ENCODE measurements around the gene FBXO4.
"Not testable (repeated sequence)": the region's sequence is repeated elsewhere in the genome, so short reads cannot be mapped to it uniquely, and the experiment has no call there.

FBXO4 gene

DNA sequence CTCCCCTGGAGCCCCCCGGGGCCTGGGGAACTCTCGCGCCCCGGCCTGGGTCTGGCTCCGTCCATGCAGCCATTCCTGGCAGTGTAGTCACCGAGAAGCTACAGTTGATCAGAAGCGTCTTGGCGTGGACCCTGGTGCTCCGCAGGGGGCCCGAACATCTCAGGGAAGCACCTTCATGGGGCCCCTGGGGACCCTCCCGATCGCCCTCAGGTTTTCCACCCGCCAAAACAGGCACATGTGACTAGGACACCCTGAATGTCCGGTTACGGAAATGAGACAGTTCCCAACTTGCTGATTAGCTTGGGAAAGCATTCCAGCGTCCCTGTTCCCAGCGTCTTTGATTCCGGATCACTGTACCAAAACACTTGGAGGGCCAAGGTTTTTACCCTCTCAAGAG, 472 bp downstream of the FBXO4 start:
- TF ChIP-seq LEF1 (IDR thresholded peaks at IDR 0.05; ENCODE audit: borderline replicate concordance) (no peak), CTBP1 (IDR thresholded peaks at IDR 0.05; ENCODE audit: borderline replicate concordance) (no peak), NFRKB (IDR thresholded peaks at IDR 0.05) (no peak), SUZ12 (IDR thresholded peaks at IDR 0.05) (no peak), FOXK2 (IDR thresholded peaks at IDR 0.05) (no peak), ZNF384 (IDR thresholded peaks at IDR 0.05) (no peak), ARNT (IDR thresholded peaks at IDR 0.05) (no peak), BHLHE40 (IDR thresholded peaks at IDR 0.05; ENCODE audit: borderline replicate concordance) (no peak), FOXA1 (IDR thresholded peaks at IDR 0.05) (no peak), L3MBTL2 (conservative IDR thresholded peaks at IDR 0.05) (no peak; the same call in 1 of the 2 replicates), SP1 (IDR thresholded peaks at IDR 0.05) (no peak), TARDBP (IDR thresholded peaks at IDR 0.05) (no peak), HDGF (IDR thresholded peaks at IDR 0.05; ENCODE audit: borderline replicate concordance) (no peak), ELF4 (IDR thresholded peaks at IDR 0.05) (no peak), FOXM1 (IDR thresholded peaks at IDR 0.05; ENCODE audit: borderline replicate concordance) (no peak)
- TF ChIP-seq, protein P1, sequence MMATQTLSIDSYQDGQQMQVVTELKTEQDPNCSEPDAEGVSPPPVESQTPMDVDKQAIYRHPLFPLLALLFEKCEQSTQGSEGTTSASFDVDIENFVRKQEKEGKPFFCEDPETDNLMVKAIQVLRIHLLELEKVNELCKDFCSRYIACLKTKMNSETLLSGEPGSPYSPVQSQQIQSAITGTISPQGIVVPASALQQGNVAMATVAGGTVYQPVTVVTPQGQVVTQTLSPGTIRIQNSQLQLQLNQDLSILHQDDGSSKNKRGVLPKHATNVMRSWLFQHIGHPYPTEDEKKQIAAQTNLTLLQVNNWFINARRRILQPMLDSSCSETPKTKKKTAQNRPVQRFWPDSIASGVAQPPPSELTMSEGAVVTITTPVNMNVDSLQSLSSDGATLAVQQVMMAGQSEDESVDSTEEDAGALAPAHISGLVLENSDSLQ (IDR thresholded peaks at IDR 0.05), result no peak
- peak; percentile 21 for DNase-seq (ENCODE audit: extremely low spot score)
- POLR2A ChIA-PET, result interaction anchor here (1.1 to 2.1 kb wide), 4 partner anchors 12 to 49 kb away, joined by 5 to 22 read pairs (median 6); partner anchors contain the start of gene RIMOC1
- CTCF ChIA-PET, result interaction anchor here (0.5 to 1.2 kb wide), 4 partner anchors 13 to 842 kb away, joined by 3 to 6 read pairs (median 3); no protein-coding TSS in a partner anchor

DNA sequence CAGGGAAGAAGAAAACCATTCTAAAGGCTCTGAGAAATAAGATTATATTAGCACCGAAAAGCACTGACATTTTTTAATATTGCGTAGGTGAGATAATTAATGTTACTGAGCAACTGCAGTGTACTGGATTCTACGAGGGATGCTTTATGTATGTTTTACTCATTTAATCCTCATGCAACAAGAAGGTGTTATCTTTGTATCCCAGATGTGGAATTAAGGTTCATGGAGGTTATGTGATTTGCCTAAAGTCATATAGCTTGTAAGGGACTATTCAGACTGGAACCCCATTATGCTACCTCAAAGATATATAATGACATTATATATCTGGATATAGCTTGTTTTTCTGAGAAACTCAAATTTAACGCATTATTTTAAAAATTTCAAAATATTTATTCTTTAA, 2.5 kb downstream of the FBXO4 start:
- TF ChIP-seq SP1 (IDR thresholded peaks at IDR 0.05) (no peak), BHLHE40 (IDR thresholded peaks at IDR 0.05; ENCODE audit: borderline replicate concordance) (no peak), HDGF (IDR thresholded peaks at IDR 0.05; ENCODE audit: borderline replicate concordance) (no peak), FOXK2 (IDR thresholded peaks at IDR 0.05) (no peak), CTBP1 (IDR thresholded peaks at IDR 0.05; ENCODE audit: borderline replicate concordance) (no peak), SUZ12 (IDR thresholded peaks at IDR 0.05) (no peak), ZNF384 (IDR thresholded peaks at IDR 0.05) (no peak)
- POLR2A ChIA-PET, result no interaction called here
- CTCF ChIA-PET, result no interaction called here
- no peak for DNase-seq (ENCODE audit: extremely low spot score)

DNA sequence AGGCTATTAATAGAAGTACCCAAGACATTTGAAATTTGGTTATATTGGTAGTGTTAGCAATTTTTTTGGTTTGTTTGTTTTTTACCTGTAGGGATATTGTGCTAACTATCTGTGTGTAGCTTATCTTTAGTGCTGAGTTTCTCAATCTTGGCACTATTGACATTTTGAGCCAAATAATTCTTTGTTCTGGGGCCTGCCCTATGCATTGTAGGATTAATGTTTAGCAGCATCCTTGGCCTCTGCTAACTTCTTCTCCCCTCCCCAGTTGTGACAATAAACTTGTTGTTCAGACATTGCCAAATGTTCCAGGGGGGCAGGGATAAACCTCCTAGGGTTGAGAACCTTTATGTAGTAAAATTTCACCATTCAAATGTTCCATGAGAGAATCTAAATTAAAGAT, 4.0 kb downstream of the FBXO4 start:
- ChIA-PET CTCF (interaction anchor here (0.6 kb wide), 1 partner anchor 566 kb away, joined by 3 read pairs; no protein-coding TSS in a partner anchor), POLR2A (interaction anchor here (0.9 kb wide), 1 partner anchor 25 kb away, joined by 4 read pairs; the partner anchor contains the start of gene RIMOC1)
- TF ChIP-seq CTBP1 (IDR thresholded peaks at IDR 0.05; ENCODE audit: borderline replicate concordance), result no peak
- no peak for TF ChIP-seq BHLHE40 (IDR thresholded peaks at IDR 0.05; ENCODE audit: borderline replicate concordance)
- TF ChIP-seq ZNF384 (IDR thresholded peaks at IDR 0.05), result no peak
- TF ChIP-seq L3MBTL2 (conservative IDR thresholded peaks at IDR 0.05), result no peak
- TF ChIP-seq FOXM1 (IDR thresholded peaks at IDR 0.05; ENCODE audit: borderline replicate concordance), result no peak
- TF ChIP-seq NFRKB (IDR thresholded peaks at IDR 0.05), result no peak
- TF ChIP-seq ARNT (IDR thresholded peaks at IDR 0.05), result no peak
- TF ChIP-seq FOXK2 (IDR thresholded peaks at IDR 0.05), result no peak
- TF ChIP-seq TARDBP (IDR thresholded peaks at IDR 0.05), result no peak
- no peak for TF ChIP-seq HDGF (IDR thresholded peaks at IDR 0.05; ENCODE audit: borderline replicate concordance)
- TF ChIP-seq, protein P1 (IDR thresholded peaks at IDR 0.05), result no peak
- no peak for TF ChIP-seq SUZ12 (IDR thresholded peaks at IDR 0.05)
- TF ChIP-seq ELF4 (IDR thresholded peaks at IDR 0.05), result no peak
- no peak for TF ChIP-seq FOXA1 (IDR thresholded peaks at IDR 0.05)
- TF ChIP-seq LEF1 (IDR thresholded peaks at IDR 0.05; ENCODE audit: borderline replicate concordance), result no peak
- no peak for DNase-seq (ENCODE audit: extremely low spot score)

DNA sequence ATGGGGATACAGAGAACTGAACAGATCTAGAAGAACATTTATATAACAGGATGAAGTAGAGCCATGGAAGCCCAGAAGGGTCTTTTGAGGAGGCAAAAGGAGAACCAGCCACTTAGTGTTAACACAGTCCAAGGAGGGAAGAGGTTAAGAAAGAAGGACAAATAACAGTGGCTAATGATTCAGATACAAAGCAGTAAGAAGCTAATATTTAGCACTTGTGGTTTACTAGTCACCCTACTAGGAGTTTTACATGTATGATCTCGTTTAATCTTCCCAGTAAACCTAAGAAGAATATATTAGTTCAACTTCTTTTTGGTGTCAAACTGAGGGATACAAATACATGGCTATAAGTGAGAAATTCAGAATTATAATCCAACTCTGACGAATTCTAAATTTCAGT, 7.7 kb downstream of the FBXO4 start:
- DNase-seq (ENCODE audit: extremely low spot score), result no peak
- ChIA-PET POLR2A (no interaction called here), CTCF (no interaction called here)
- no peak for TF ChIP-seq HDGF (IDR thresholded peaks at IDR 0.05; ENCODE audit: borderline replicate concordance)
- no peak for TF ChIP-seq SP1 (IDR thresholded peaks at IDR 0.05)
- no peak for TF ChIP-seq FOXM1 (IDR thresholded peaks at IDR 0.05; ENCODE audit: borderline replicate concordance)
- TF ChIP-seq FOXA1 (IDR thresholded peaks at IDR 0.05), result no peak
- TF ChIP-seq, protein P1 (IDR thresholded peaks at IDR 0.05), result no peak
- no peak for TF ChIP-seq ELF4 (IDR thresholded peaks at IDR 0.05)
- TF ChIP-seq TARDBP (IDR thresholded peaks at IDR 0.05), result no peak
- TF ChIP-seq ZNF384 (IDR thresholded peaks at IDR 0.05), result no peak

DNA sequence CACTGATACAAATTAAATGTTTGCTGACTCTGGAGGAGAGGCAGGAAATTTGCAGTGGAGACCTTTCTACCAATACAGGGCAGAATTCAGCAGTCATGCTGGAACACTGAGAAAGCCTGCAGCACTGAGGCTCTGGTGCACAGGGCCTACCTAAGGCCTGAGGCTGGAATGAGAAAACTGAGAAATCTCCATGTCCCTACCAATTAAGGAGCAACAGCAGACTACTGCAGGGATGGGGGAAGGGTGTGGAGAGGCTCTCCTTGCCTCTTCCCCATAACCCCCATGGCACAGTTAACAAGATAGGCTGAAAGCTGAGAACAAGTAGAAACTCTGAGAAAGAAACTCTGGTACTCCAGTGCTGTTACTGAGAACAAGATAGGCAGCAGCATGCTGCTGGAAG, 10.5 kb downstream of the FBXO4 start:
- no peak for DNase-seq (ENCODE audit: extremely low spot score)
- ChIA-PET CTCF (no interaction called here), POLR2A (no interaction called here)
- no peak for TF ChIP-seq ELF4 (IDR thresholded peaks at IDR 0.05)
- no peak for TF ChIP-seq FOXM1 (IDR thresholded peaks at IDR 0.05; ENCODE audit: borderline replicate concordance)
- no peak for TF ChIP-seq SUZ12 (IDR thresholded peaks at IDR 0.05)
- TF ChIP-seq TARDBP (IDR thresholded peaks at IDR 0.05), result no peak
- no peak for TF ChIP-seq ZNF384 (IDR thresholded peaks at IDR 0.05)
- no peak for TF ChIP-seq FOXK2 (IDR thresholded peaks at IDR 0.05)
- no peak for TF ChIP-seq NFRKB (IDR thresholded peaks at IDR 0.05)
- TF ChIP-seq L3MBTL2 (conservative IDR thresholded peaks at IDR 0.05), result no peak
- no peak for TF ChIP-seq CTBP1 (IDR thresholded peaks at IDR 0.05; ENCODE audit: borderline replicate concordance)
- TF ChIP-seq HDGF (IDR thresholded peaks at IDR 0.05; ENCODE audit: borderline replicate concordance), result no peak
- no peak for TF ChIP-seq ARNT (IDR thresholded peaks at IDR 0.05)
- no peak for TF ChIP-seq BHLHE40 (IDR thresholded peaks at IDR 0.05; ENCODE audit: borderline replicate concordance)
- TF ChIP-seq LEF1 (IDR thresholded peaks at IDR 0.05; ENCODE audit: borderline replicate concordance), result no peak

DNA sequence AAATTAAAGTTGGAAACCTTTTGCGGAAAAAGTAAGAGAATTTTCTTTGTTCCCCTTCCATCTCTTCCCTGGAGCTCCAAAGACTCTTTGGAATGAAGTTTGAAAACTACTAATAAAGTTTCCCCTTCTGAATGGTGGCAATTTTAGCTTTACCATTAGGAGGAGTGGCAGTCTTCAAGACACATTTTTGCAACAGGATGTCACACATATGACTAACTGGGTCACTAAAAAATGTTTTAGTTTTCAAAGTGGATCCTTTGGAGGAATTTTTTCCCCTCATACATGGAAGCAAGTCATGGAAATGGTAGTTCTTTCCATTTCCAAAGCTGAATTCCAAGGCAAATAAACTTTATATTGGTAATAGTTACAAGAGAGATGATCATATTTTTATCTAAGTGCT, 15.6 kb downstream of the FBXO4 start:
- ChIA-PET CTCF (no interaction called here), POLR2A (interaction anchor here (1.8 kb wide), 1 partner anchor 15 kb away, joined by 6 read pairs; the partner anchor contains the start of gene FBXO4)
- TF ChIP-seq TARDBP (IDR thresholded peaks at IDR 0.05) (no peak), ARNT (IDR thresholded peaks at IDR 0.05) (no peak), SUZ12 (IDR thresholded peaks at IDR 0.05) (no peak), ZNF384 (IDR thresholded peaks at IDR 0.05) (no peak), ELF4 (IDR thresholded peaks at IDR 0.05) (no peak), CTBP1 (IDR thresholded peaks at IDR 0.05; ENCODE audit: borderline replicate concordance) (no peak), NFRKB (IDR thresholded peaks at IDR 0.05) (no peak), LEF1 (IDR thresholded peaks at IDR 0.05; ENCODE audit: borderline replicate concordance) (no peak), L3MBTL2 (conservative IDR thresholded peaks at IDR 0.05) (no peak), FOXA1 (IDR thresholded peaks at IDR 0.05) (no peak), HDGF (IDR thresholded peaks at IDR 0.05; ENCODE audit: borderline replicate concordance) (no peak), FOXK2 (IDR thresholded peaks at IDR 0.05) (no peak), FOXM1 (IDR thresholded peaks at IDR 0.05; ENCODE audit: borderline replicate concordance) (no peak), SP1 (IDR thresholded peaks at IDR 0.05) (no peak), BHLHE40 (IDR thresholded peaks at IDR 0.05; ENCODE audit: borderline replicate concordance) (no peak)
- TF ChIP-seq, protein P1 (IDR thresholded peaks at IDR 0.05), result no peak
- DNase-seq (ENCODE audit: extremely low spot score), result no peak

DNA sequence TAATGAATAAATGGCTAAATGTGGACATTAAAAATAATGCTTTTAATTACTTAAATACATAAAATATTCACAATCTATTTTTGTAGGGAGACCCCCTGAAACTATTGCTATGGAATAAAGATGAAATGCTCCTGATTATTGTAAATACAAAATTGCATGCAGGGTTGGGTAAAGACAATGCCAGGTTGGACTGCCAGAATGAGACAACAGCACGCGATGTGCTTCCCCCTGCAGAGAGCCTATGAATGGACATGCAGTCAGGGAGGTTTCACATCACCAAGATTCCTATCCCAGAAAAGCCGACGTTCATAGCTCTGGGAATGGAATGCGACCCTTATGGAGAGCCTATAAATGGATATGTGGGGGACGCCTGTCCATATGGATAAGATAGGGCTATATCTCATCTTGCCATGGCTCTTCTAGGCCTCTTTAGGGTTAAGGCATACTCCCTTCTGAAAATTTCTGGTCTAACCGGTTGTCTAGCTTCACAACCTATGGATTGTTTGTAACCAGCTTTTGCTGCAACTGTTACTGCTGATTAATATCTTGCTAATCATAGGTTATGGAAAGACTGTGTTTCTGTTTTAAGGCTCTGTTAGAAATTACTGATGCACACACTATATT, 20.4 kb downstream of the FBXO4 start:
- POLR2A ChIA-PET; CTCF ChIA-PET; DNase-seq (ENCODE audit: extremely low spot score): not testable (repeated sequence)
